SK-N-SH treated with all-trans-retinoic acid at 6 μM for 48 hours (cell line): Measurements from ENCODE around the gene CCDC174.

Experiments used
- TCF4 ChIP-seq: fragments of 250-450 bp; sonication (Bioruptor Pico); IDR thresholded peaks from 2 replicates; pipeline ENCODE4 v1.8.0; 2021; ENCODE audit warnings: mild to moderate bottlenecking, moderate library complexity, borderline replicate concordance
- ZFP30 ChIP-seq: fragments of 450-650 bp; formaldehyde crosslinking; IDR thresholded peaks from 2 replicates; pipeline ENCODE4 v1.5.0; 2022; ENCODE audit warnings: mild to moderate bottlenecking, moderate library complexity

DNA sequence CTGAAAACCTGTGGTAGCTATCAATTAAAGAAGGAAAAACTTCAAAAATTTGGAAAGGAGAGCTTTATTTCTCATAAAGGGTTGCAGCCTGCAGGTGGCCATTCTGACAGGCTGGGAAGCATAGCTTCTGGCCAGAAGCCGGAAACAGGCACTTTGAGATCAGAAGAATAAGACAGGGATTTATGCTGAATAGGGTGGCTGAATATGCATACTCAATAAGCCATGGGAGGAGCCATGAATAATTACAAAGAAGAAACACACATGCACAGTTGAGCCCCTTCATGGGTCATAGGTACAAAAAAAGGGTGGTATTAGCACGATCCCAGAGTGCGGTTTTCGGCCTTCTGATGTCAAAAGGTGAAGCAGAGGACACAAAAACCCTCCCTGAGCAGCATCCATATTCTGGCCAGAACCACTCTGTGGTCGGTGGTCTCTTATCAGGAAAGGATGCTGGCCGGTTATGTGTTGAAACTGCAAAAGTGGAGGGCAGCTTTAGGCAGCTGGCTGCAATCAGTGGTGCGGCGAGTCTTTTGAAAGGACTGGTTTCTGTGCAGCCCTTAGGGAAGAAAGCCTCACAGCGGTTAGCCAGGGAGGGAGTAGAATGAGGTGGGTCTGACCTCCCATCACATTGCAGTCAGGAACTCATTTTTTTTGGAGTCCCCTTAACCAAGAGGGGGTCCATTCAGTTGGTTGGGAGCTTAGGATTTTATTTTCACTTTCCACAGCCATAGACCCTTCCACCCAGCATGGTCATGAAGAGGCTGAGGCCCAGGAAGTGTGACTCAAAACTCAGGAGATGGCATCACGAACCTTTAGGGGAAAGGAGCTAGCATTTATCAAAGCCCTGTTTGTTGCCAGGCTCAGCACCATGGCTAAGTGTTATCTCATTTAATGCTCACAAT, 34.7 kb upstream of the CCDC174 start:
- TF ChIP-seq ZFP30 (CRISPR knock-in tag), result no peak
- TF ChIP-seq TCF4 (CRISPR knock-in tag), result no peak
